Cardiac muscle cell (in vitro differentiated cells and primary cell): ENCODE measurements around the gene TEX36. TPM values are rescaled to one million over a fixed set of nuclear protein-coding genes. Genes with fewer than 3 reads are reported as not detected.
A peak's percentile ranks its signal among the peaks of the same experiment; 100 is the strongest.

Source experiments
- DNase-seq, 2 donors: peaks; one replicate each; pipeline versions ENCODE4 v3.0.0 to v3.0.0-alpha.2; 2010 to 2017; ENCODE audit warnings: low read depth in 1 of 2, low spot score in 1 of 2
- H3K27ac ChIP-seq: fragments of 200-600 bp; sonication (generic); 2 replicates; pipeline ENCODE4 v1.5.1; 2016
- H3K27me3 ChIP-seq: fragments of 200-600 bp; sonication (generic); 2 replicates; pipeline ENCODE4 v1.6.0; 2016; ENCODE audit warnings: control low read depth
- H3K36me3 ChIP-seq: fragments of 200-600 bp; sonication (generic); 2 replicates; pipeline ENCODE4 v1.5.1; 2016; ENCODE audit warnings: control low read depth
- H3K4me1 ChIP-seq: fragments of 200-600 bp; sonication (generic); 2 replicates; pipeline ENCODE4 v1.8.1; 2017; ENCODE audit warnings: low read depth, mild to moderate bottlenecking, mixed run types
- H3K4me3 ChIP-seq: fragments of 200-600 bp; sonication (generic); 2 replicates; pipeline ENCODE4 v1.5.1; 2016; ENCODE audit warnings: mild to moderate bottlenecking
- H3K9me3 ChIP-seq: fragments of 200-600 bp; sonication (generic); 2 replicates; pipeline ENCODE4 v1.5.1; 2017; ENCODE audit warnings: low read depth, mild to moderate bottlenecking, control low read depth
- polyA plus RNA-seq: library from polyadenylated mRNA; unstranded; fragments of >200 nt; fragmentation: Nextera tagmentation; extraction: Ambion mirVana; gene quantifications from 2 replicates; pipeline ENCODE4 v1.2.1, GENCODE V29; 2016
- total RNA-seq: library from RNA; depleted of rRNA; stranded (reverse); fragments of >200 nt; gene quantifications from 2 replicates; pipeline ENCODE4 v1.2.3, GENCODE V29; 2016
- TF ChIP-seq, protein P1 (sequence below): IDR thresholded peaks from 2 replicates; pipeline ENCODE4 v1.5.1; 2012; ENCODE audit warnings: low read depth, mild to moderate bottlenecking, low read length

The TEX36 gene
- total and polyA plus RNA-seq, 2 experiments from 2014 or later, result not detected

DNA sequence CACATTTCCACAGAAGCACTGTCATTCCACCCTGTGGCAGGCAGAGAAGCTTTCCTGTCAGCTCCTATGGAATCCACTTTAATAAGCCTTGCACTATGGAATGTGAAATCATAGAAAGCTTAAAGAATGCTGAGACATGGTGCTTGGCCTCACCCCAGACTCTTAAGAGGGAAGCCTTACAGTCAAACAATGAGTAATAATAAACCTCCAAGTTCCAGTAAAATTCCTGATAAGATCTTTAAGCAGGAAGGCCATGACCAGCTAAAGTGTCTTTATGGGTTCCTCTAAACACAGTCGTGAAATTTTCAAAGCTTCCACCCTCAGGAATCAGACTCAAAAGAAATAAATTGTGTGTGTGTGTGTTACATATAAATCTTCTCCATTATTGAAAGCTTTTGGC is 11.9 kb upstream of the TEX36 start:
- peak in 1 of 2 donors; percentile 79 for DNase-seq
- no peak overlapping the region for H3K27ac ChIP-seq

DNA sequence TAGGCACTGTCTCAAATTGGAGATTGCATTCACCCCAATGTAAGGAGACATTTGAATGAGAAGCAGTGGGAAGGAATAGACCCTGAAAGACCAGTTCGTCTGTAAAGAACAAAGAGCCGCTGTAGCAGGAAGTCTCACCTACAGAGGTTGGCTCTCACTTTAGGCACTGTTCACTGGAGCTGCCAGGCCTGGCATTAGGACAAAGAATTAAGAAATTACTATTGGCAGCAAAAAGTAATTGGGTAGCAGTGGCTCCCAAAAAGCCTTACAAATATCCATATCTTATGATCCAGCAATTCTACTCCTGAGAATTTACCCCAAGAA is 10.5 kb upstream of the TEX36 start:
- no peaks in the 10 kb centered on the region for H3K9me3 ChIP-seq
- no peak overlapping the region for H3K27ac ChIP-seq
- no peaks in the 10 kb centered on the region for H3K4me1 ChIP-seq
- TF ChIP-seq, protein P1, sequence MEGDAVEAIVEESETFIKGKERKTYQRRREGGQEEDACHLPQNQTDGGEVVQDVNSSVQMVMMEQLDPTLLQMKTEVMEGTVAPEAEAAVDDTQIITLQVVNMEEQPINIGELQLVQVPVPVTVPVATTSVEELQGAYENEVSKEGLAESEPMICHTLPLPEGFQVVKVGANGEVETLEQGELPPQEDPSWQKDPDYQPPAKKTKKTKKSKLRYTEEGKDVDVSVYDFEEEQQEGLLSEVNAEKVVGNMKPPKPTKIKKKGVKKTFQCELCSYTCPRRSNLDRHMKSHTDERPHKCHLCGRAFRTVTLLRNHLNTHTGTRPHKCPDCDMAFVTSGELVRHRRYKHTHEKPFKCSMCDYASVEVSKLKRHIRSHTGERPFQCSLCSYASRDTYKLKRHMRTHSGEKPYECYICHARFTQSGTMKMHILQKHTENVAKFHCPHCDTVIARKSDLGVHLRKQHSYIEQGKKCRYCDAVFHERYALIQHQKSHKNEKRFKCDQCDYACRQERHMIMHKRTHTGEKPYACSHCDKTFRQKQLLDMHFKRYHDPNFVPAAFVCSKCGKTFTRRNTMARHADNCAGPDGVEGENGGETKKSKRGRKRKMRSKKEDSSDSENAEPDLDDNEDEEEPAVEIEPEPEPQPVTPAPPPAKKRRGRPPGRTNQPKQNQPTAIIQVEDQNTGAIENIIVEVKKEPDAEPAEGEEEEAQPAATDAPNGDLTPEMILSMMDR, result no peak
- H3K4me3 ChIP-seq, result no peak overlapping the region
- no peaks in the 10 kb centered on the region for H3K27me3 ChIP-seq
- no peaks in the 10 kb centered on the region for H3K36me3 ChIP-seq
- no peak for DNase-seq

More for the DNA sequence above, 11.9 kb upstream of the TEX36 start:
- no peak overlapping the region for H3K4me3 ChIP-seq
- TF ChIP-seq, protein P1, result no peak
- H3K4me1 ChIP-seq, result no peaks in the 10 kb centered on the region
- no peaks in the 10 kb centered on the region for H3K9me3 ChIP-seq
- no peaks in the 10 kb centered on the region for H3K36me3 ChIP-seq
- no peaks in the 10 kb centered on the region for H3K27me3 ChIP-seq

DNA sequence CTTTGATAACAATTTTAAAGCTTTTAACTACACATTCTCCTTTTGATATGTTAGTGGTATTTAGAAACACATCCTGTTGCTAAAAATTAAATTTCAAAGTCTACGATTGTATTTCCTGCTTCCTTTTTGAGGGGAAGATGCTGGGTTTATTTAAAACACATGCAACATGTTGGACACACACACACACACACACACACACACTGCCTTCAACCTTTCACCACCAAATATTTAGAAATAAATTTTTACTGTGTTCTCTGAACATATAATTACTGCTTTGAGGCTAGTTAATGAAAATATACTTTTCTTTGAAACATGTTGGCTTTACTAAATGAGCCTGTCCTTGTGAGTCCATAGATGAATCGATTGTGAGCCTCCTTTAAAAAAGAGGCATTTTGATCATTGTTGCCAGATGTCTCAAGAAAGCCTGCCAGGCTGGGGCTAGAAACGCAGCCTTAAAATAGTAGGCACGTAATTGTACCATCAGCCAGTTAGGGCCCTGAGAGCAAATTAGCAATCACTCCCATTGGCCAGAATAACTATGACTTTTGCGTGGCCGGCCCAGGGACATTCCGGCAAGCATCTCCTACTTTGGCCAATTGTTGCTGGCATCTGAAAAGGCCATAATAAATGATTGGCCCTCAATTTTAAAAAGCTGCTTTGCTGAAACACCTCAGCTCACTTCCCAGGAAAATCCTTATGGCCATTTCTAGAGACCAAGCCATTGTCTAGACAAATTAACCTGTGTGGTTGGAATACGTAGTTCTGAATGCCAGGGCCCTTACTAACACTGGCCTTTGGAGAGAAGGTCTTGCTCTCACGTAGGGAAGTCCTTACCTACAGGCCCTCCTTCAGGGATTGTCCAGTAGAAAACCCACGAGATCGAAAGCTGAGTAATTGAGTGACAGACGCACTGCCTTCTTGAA is 9.9 kb upstream of the TEX36 start:
- TF ChIP-seq, protein P1, result no peak
- DNase-seq, result no peak
- Histone ChIP-seq H3K27ac (no peak overlapping the region), H3K27me3 (no peaks in the 10 kb centered on the region), H3K36me3 (no peaks in the 10 kb centered on the region), H3K9me3 (no peaks in the 10 kb centered on the region), H3K4me1 (no peaks in the 10 kb centered on the region), H3K4me3 (no peak overlapping the region)

DNA sequence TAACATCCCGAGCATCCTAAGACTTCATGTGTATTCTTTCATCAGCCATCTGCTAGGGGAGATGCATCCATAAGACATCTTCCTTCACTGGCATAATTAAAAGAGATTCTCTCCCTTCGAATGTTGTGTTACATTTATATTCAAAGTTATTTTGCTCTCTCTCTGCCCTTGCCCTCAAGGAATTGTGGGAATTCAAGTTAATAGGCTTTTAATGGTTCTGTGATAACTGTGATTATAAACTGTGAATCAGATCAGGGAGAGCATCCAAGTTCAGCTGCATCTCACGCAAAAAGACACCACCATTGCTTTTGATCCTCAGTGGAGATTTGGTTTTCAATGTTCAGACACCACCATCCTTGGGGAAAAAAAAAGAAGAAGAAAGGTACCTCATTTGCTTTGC is 9.2 kb upstream of the TEX36 start:
- no peaks in the 10 kb centered on the region for H3K9me3 ChIP-seq
- H3K27ac ChIP-seq, result no peak overlapping the region
- TF ChIP-seq, protein P1, result no peak

DNA sequence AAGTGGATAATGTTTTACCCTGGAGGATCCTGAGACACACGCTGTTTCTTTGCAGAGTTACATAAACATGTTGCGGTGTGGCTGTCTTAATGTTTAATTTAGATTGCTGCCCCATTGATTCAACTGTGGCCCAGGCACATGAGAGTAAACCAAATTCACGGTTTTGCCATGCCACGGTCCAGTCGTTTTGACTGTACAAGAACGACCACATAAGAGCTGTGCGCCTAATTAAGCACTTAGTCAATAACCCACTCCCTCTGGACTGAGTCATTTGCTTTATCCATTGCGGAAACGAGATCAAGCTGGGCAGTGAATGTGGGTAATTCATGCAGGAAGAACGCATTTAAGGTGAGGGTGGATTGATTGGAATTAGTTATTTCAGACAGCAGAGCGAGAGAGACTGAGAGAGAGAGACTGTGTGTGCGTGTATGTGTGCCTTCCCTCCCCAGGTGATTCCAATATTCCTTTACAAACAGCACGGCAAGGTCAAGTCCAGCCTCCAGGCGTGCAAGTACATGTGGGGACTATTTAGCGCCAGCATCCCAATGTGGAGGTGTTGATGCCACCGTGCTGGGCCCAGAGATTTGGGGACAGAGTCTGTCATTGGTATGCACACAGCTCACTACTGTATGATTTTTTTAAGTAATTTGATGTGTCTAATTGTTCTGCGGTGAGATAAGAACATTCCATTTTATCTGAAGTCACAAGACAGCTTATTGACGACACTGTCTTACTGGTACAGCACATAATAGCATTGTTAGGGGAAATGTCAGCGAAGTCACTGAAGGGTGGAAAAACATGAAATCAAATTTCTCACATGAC is 8.4 kb upstream of the TEX36 start:
- no peaks in the 10 kb centered on the region for H3K36me3 ChIP-seq
- DNase-seq, result no peak
- no peak overlapping the region for H3K4me3 ChIP-seq
- TF ChIP-seq, protein P1, result no peak
- H3K27ac ChIP-seq, result no peak overlapping the region
- H3K4me1 ChIP-seq, result no peaks in the 10 kb centered on the region
- no peaks in the 10 kb centered on the region for H3K27me3 ChIP-seq
- H3K9me3 ChIP-seq, result no peaks in the 10 kb centered on the region

More for the DNA sequence above, 9.2 kb upstream of the TEX36 start:
- no peak for DNase-seq
- Histone ChIP-seq H3K4me1 (no peaks in the 10 kb centered on the region), H3K36me3 (no peaks in the 10 kb centered on the region), H3K27me3 (no peaks in the 10 kb centered on the region), H3K4me3 (no peak overlapping the region)
